Stomach smooth muscle (tissue), 2 donors: Measurements from ENCODE around the gene TMEM240.
"Not testable (repeated sequence)": the region's sequence is repeated elsewhere in the genome, so short reads cannot be mapped to it uniquely, and the experiment has no call there.

ENCODE experiments used
- H3K27ac ChIP-seq: one replicate; pipeline ENCODE4 v1.7.0; 2013; ENCODE audit warnings: mild to moderate bottlenecking, low read length, inconsistent platforms
- H3K27me3 ChIP-seq, 2 donors: one replicate each; pipeline ENCODE4 v1.7.0; 2013; ENCODE audit warnings: low read length in 2 of 2; ENCODE audit not compliant: insufficient read depth in 2 of 2, control insufficient read depth in 1 of 2
- H3K36me3 ChIP-seq, 2 donors: one replicate each; pipeline ENCODE4 v1.7.0; 2013; ENCODE audit warnings: low read length in 2 of 2; ENCODE audit not compliant: control insufficient read depth in 2 of 2, insufficient read depth in 2 of 2
- H3K4me1 ChIP-seq: one replicate; pipeline ENCODE4 v1.7.0; 2013; ENCODE audit warnings: low read length; ENCODE audit not compliant: control insufficient read depth, insufficient read depth
- H3K4me3 ChIP-seq, 2 donors: one replicate each; pipeline ENCODE4 v1.7.0; 2013; ENCODE audit warnings: low read length in 2 of 2
- H3K9ac ChIP-seq, 2 donors: one replicate each; pipeline ENCODE4 v1.7.0; 2013; ENCODE audit warnings: low read length in 2 of 2, mild to moderate bottlenecking in 1 of 2
- H3K9me3 ChIP-seq, 2 donors: one replicate each; pipeline ENCODE4 v1.7.0; 2013; ENCODE audit warnings: low read length in 2 of 2; ENCODE audit not compliant: control insufficient read depth in 2 of 2
- donor health status: healthy.
- donor health status: Pancreatic carcinoma.

Gene TMEM240

GRCh38 chr1:1556961-1557360, 16.5 kb upstream of the TMEM240 start:
- H3K9me3 ChIP-seq, H3K27ac ChIP-seq, H3K4me1 ChIP-seq, H3K27me3 ChIP-seq, H3K9ac ChIP-seq, H3K4me3 ChIP-seq: not testable (repeated sequence)
- peaks cover 6 to 14% of the 10 kb centered on the region in 2 donors for H3K36me3 ChIP-seq

DNA sequence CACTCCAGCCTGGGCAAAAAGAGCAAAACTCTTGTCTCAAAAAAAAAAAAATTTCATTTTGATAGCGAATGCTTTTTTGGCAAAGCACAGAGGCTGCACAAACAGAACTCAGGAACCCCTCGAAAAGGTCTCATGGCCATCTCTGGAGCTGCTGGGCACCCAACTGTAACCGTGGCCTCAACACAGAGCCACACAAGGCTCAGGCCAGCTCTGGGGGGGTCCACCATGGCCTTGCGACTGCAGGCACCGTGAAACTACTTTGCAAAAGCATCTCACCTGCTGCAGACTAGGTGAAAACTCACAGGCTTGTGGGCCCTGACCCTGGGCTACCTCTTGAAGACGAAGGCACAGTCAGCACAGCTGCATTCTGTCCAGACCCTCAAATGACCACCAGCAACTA, 16.1 kb upstream of the TMEM240 start:
- Histone ChIP-seq H3K9ac (no peak overlapping the region), H3K4me3 (no peak overlapping the region), H3K36me3 (peaks cover 1 to 10% of the 10 kb centered on the region in 2 donors), H3K9me3 (no peaks in the 10 kb centered on the region), H3K27me3 (no peaks in the 10 kb centered on the region), H3K27ac (no peak overlapping the region), H3K4me1 (peaks cover 4% of the 10 kb centered on the region)

- H3K4me1 ChIP-seq, result peaks cover 12% of the 10 kb centered on the region
- H3K36me3 ChIP-seq, result peaks cover 0 to 8% of the 10 kb centered on the region in 2 donors
- H3K4me3 ChIP-seq, result no peak overlapping the region
- H3K9ac ChIP-seq, result no peak overlapping the region
- no peaks in the 10 kb centered on the region for H3K9me3 ChIP-seq
- H3K27ac ChIP-seq, result no peak overlapping the region
- H3K27me3 ChIP-seq, result no peaks in the 10 kb centered on the region
Observed at GRCh38 chr1:1554926-1555915, 14.8 kb upstream of the TMEM240 start.

GRCh38 chr1:1554550-1554925, 14.1 kb upstream of the TMEM240 start:
- no peak overlapping the region for H3K4me3 ChIP-seq
- no peak overlapping the region for H3K27ac ChIP-seq
- H3K27me3 ChIP-seq, result no peaks in the 10 kb centered on the region
- H3K36me3 ChIP-seq, result peaks cover 0 to 7% of the 10 kb centered on the region in 2 donors
- no peaks in the 10 kb centered on the region for H3K9me3 ChIP-seq
- H3K4me1 ChIP-seq, result peaks cover 14% of the 10 kb centered on the region
- H3K9ac ChIP-seq, result no peak overlapping the region

- Histone ChIP-seq H3K9ac (no peak overlapping the region), H3K27ac (no peak overlapping the region), H3K4me1 (peaks cover 14% of the 10 kb centered on the region), H3K36me3 (peaks cover 0 to 7% of the 10 kb centered on the region in 2 donors), H3K27me3 (no peaks in the 10 kb centered on the region), H3K4me3 (no peak overlapping the region), H3K9me3 (no peaks in the 10 kb centered on the region)
Observed at GRCh38 chr1:1553821-1554494, 13.5 kb upstream of the TMEM240 start.

DNA sequence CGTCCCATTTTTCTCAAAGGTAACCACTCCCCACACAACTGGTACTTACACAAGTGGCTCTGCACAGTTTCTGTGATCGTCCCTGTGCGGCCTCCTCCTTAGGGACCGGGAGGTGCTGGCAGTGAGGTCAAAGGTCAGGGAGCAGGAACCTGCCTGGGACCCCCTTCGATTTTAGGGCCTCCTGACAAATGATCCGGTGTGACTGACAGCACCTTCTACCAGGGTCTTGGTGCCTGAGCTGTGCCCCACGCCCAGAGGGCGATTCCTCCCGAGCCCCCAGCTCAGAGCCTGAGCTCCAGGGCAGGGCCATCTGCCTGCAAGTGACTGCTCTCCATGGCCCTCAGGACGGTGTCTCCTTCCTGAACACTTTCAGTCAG, 11.8 kb upstream of the TMEM240 start:
- no peak overlapping the region for H3K4me3 ChIP-seq
- H3K27ac ChIP-seq, result no peak overlapping the region
- H3K36me3 ChIP-seq, result peaks cover 0 to 4% of the 10 kb centered on the region in 2 donors
- no peak overlapping the region for H3K9ac ChIP-seq
- H3K27me3 ChIP-seq, result no peaks in the 10 kb centered on the region
- no peaks in the 10 kb centered on the region for H3K9me3 ChIP-seq
- H3K4me1 ChIP-seq, result peaks cover 14% of the 10 kb centered on the region

DNA sequence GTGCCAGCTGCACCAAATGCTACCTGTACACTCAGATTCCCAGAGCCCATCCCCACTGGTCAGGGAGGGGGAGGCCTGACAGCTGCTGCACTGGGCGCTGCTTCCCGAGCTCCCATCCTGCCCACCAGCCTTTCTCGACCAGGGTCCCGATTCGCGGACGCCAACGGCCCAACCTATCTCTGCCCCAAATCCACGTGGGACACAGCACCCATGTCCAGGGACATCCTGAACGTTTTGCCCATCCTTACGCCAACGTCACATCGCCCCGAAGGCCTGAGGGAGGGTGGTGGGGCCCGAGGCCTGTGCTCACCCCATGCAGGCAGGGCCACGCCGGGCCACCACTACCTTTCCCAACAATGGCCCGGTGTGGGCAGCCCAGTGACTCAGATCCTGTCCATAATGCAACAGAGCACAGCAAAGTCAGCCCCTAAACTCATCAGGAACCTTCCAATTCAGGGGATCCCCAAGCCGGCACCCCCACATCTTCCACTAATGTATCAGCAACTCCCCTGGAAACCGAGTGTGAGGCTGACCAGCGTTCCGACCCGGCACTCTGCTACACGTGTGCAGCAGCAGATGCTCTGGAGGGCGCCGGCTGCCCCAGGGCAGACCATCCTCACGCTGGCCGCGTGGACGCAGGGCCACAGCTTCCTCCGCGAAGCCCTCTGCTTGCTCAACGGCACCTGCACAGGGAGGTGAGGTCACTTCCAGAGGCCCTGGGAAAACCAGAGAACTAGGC, 11.3 kb upstream of the TMEM240 start:
- peaks cover 14% of the 10 kb centered on the region for H3K4me1 ChIP-seq
- no peak overlapping the region for H3K27ac ChIP-seq
- H3K4me3 ChIP-seq, result no peak overlapping the region
- no peak overlapping the region for H3K9ac ChIP-seq
- no peaks in the 10 kb centered on the region for H3K27me3 ChIP-seq
- H3K9me3 ChIP-seq, result no peaks in the 10 kb centered on the region
- H3K36me3 ChIP-seq, result peaks cover 0 to 4% of the 10 kb centered on the region in 2 donors

DNA sequence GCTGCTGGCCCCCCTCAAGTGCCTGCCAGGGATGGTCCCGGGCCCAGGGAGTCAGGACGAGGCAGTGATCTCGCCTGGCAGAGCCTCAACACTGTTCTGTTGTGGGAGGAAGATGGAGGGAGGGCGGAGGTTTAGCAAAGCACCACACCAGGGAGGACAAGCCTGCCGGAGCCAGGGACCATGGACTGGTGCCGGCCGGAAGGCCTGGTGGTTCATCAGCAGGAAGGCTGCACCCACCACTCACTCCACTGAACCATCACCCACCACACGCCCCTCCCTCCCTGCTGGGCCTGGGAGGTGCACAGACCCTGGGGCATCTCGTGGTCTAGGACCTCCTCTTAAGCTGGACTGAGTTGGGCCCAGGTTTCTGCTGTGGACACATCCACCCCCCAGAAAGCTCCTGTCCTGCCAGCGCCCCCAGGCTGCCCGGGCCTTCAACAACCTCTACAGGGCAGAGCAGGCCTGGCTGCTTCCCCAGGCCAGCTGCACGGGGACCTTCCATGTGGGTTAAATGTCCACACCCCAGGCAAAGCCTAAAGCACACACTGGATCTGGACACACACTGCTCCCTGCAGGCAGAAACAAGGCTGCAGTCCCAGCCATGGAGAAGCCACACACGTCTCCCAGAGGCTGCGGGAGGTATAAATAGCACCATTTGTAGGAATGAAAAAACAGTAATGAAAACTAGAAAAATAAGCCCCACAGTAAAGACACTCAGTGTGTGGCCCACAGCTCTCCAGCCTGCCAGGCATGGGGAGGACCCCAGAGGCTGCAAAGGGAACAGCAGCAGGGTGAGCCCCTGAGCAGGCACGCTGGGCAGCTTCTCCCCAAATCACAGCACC, 10.4 kb upstream of the TMEM240 start:
- no peak overlapping the region for H3K9ac ChIP-seq
- H3K27me3 ChIP-seq, result no peaks in the 10 kb centered on the region
- H3K9me3 ChIP-seq, result no peaks in the 10 kb centered on the region
- H3K27ac ChIP-seq, result no peak overlapping the region
- H3K36me3 ChIP-seq, result peaks cover 0 to 2% of the 10 kb centered on the region in 2 donors
- peaks cover 15% of the 10 kb centered on the region for H3K4me1 ChIP-seq
- no peak overlapping the region for H3K4me3 ChIP-seq

DNA sequence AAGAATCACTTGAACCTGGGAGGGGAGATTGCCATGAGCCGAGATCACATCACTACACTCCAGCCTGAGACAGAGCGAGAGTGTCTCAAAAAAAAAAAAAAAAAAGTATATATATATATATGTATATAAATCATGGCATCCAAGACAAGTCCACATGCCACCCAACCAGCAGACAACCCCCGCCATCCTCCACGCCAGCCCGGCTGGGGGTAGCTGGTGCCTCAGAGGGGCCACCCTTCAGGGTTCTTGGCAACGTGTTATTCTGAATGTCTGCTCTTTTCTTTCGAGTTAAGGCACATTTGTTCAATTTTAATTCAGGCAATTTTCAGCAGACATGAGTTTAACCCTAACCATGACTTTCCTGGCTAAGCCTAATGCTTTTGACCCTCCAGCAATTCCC, 9.7 kb upstream of the TMEM240 start:
- Histone ChIP-seq H3K36me3 (peaks cover 0 to 2% of the 10 kb centered on the region in 2 donors), H3K27me3 (no peaks in the 10 kb centered on the region), H3K4me1 (peaks cover 15% of the 10 kb centered on the region), H3K9ac (no peak overlapping the region), H3K27ac (no peak overlapping the region), H3K4me3 (no peak overlapping the region), H3K9me3 (no peaks in the 10 kb centered on the region)

- Histone ChIP-seq H3K4me3 (no peak overlapping the region), H3K36me3 (peaks cover 0 to 2% of the 10 kb centered on the region in 2 donors), H3K27me3 (no peaks in the 10 kb centered on the region), H3K27ac (no peak overlapping the region), H3K4me1 (peaks cover 11% of the 10 kb centered on the region), H3K9me3 (no peaks in the 10 kb centered on the region), H3K9ac (no peak overlapping the region)
Observed at GRCh38 chr1:1548591-1548990, 8.2 kb upstream of the TMEM240 start.
